ENCODE results near the gene CERKL. TPM values are rescaled to one million over a fixed set of nuclear protein-coding genes. Genes with fewer than 3 reads are reported as not detected.

The CERKL gene
- total RNA-seq, 1 experiment from 2014 or later: 0.24 TPM

GRCh38 chr2:181698223-181698622, 41.3 kb upstream of the CERKL start:
- CTCF ChIA-PET: no interaction called here
- H3K27ac Mint-ChIP-seq: no peak overlapping the region
- H3K9me3 Mint-ChIP-seq: peaks cover 12% of the 10 kb centered on the region
- peaks cover 4% of the 10 kb centered on the region; the same call in 1 of the 2 replicates for H3K27me3 Mint-ChIP-seq (ENCODE audit: low read depth)
- DNase-seq (ENCODE audit: low spot score) (no peak), ATAC-seq (no peak)
- TF ChIP-seq RORB (CRISPR knock-in tag; IDR thresholded peaks at IDR 0.05): no peak
- no peak for TF ChIP-seq ZNF121 (CRISPR knock-in tag; IDR thresholded peaks at IDR 0.05)
- TF ChIP-seq HMGXB4 (CRISPR knock-in tag; IDR thresholded peaks at IDR 0.05): no peak
- TF ChIP-seq OVOL2 (CRISPR knock-in tag; IDR thresholded peaks at IDR 0.05; ENCODE audit: borderline replicate concordance): no peak
- TF ChIP-seq GRHL2 (CRISPR knock-in tag; IDR thresholded peaks at IDR 0.05; ENCODE audit: insufficient replicate concordance, severe bottlenecking): no peak
- no peak for TF ChIP-seq USF1 (CRISPR knock-in tag; IDR thresholded peaks at IDR 0.05)
- no peak for TF ChIP-seq E2F5 (CRISPR knock-in tag; IDR thresholded peaks at IDR 0.05)
- TF ChIP-seq ATF1 (CRISPR knock-in tag; IDR thresholded peaks at IDR 0.05): no peak
- no peak for TF ChIP-seq CBFB (CRISPR knock-in tag; IDR thresholded peaks at IDR 0.05; ENCODE audit: low read depth)
- no peak for TF ChIP-seq ZNF416 (CRISPR knock-in tag; IDR thresholded peaks at IDR 0.05)
- no peak for TF ChIP-seq FOXP4 (CRISPR knock-in tag; IDR thresholded peaks at IDR 0.05)
- no peak for TF ChIP-seq FOXJ3 (CRISPR knock-in tag; IDR thresholded peaks at IDR 0.05; ENCODE audit: borderline replicate concordance)
- POLR2A ChIA-PET: no interaction called here
- no peak overlapping the region for H3K4me3 Mint-ChIP-seq
- H3K4me1 Mint-ChIP-seq: no peaks in the 10 kb centered on the region
- H3K36me3 Mint-ChIP-seq: peaks cover 11% of the 10 kb centered on the region

GRCh38 chr2:181697571-181697970, 40.7 kb upstream of the CERKL start:
- POLR2A ChIA-PET: no interaction called here
- H3K4me1 Mint-ChIP-seq: no peaks in the 10 kb centered on the region

More at GRCh38 chr2:181697571-181697970, 40.7 kb upstream of the CERKL start:
- Mint-ChIP-seq H3K27me3 (ENCODE audit: low read depth) (peaks cover 4% of the 10 kb centered on the region; the same call in 1 of the 2 replicates), H3K4me3 (no peak overlapping the region), H3K9me3 (peaks cover 6% of the 10 kb centered on the region), H3K36me3 (peaks cover 4% of the 10 kb centered on the region), H3K27ac (no peak overlapping the region)
- ATAC-seq (no peak), DNase-seq (ENCODE audit: low spot score) (no peak)
- CTCF ChIA-PET: interaction anchor here (0.9 kb wide), 1 partner anchor 17 kb away, joined by 3 read pairs; no protein-coding TSS in a partner anchor
- no peak for TF ChIP-seq AR (CRISPR knock-in tag; IDR thresholded peaks at IDR 0.05)
- TF ChIP-seq NFATC4 (CRISPR knock-in tag; IDR thresholded peaks at IDR 0.05): no peak
- TF ChIP-seq GABPB1 (CRISPR knock-in tag; IDR thresholded peaks at IDR 0.05): no peak
- no peak for TF ChIP-seq USF1 (CRISPR knock-in tag; IDR thresholded peaks at IDR 0.05)
- TF ChIP-seq GRHL2 (CRISPR knock-in tag; IDR thresholded peaks at IDR 0.05; ENCODE audit: insufficient replicate concordance, severe bottlenecking): no peak

Measured in WTC11 (cell line).